D341Med (cell line): ENCODE measurements around the gene ACSS1.

ENCODE experiments used
- DNase-seq: peaks from one replicate; pipeline ENCODE4 v3.0.0; 2012; ENCODE audit warnings: low spot score

ACSS1 gene

DNA sequence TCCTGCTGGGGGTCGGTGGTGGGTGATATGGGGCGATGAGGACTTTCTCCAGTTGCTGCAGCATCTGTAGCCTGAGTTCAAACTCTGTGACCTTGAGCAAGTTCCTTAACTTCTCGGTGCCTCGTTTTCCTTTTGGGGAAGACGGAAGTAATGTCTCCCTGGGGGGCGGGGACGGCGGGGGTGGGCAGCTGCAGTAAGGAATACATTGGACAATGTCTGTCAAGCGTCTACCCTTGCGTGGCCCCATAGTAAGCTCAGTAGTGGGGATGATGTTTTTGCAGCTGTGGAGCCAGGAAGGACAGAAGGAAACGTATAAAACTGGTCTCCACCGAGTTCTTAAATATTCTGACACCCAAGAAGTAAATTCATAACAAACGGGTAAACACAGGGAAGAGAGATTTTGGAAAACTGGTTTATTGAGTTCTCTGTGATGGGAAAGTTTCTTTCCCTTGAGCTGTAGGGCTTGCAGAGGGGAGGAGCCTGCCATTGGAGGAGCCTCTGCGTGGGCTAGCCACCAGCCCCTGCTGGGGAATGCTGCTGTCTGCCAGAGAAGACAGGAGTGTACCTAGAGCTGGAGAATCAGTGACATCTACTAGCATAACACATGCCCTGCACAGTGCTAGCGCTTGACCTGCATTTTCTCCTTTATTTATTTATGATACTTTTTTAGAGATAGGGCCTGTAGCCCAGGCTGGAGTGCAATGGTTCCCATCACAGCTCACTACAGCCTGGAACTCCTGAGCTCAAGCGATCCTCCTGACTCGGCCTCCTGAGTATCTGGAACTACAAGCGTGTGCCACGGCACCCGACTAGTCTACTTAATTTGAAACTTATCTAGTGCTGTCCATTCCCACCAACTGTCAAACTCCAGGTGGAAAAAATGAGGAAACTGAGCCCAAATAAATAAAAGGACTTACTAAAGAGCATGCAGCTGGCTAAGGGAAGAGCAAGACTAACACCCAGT, 1.2 kb upstream of the ACSS1 start:
- no peak for DNase-seq

DNA sequence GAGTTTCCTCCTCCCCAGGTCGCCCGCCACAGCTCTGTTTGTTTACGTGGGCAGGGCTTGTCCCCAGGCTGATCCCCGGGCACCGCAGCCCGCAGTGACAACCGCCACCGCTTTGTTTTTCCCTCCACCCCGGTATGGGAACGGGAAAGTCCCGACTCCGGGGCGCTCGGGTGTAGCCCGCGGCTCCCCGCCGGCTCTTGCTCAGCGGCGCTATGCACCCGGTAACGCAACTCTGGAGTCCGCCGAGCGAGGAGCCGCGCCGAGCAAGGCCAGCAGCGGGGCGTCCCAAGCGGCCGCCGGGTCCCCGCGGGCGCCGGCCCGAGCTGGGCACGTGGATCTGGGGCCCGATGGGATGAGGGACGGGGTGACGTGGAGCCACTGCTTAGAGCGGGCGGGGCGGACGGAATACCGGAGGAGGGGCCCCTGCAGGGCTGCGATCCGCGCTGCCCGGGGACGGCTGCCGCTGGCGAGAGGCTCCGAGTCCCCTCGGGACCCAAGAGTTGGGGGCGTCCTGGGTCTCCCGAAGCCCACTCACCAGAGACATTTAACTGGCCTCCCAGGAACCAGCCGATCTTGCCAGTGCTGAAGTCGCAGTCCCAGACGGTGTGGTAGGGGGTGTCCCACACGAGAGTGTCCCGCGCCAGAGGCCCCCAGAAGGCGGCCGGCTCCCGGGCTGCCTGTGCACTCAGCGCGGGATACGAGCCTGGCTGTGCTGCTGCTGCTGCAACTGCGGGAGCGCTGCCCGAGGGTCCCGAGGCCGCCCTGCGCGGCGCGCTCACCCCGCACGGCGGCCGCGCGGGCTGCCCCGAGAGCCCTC, 497 bp downstream of the ACSS1 start:
- peak; percentile 76 for DNase-seq

DNA sequence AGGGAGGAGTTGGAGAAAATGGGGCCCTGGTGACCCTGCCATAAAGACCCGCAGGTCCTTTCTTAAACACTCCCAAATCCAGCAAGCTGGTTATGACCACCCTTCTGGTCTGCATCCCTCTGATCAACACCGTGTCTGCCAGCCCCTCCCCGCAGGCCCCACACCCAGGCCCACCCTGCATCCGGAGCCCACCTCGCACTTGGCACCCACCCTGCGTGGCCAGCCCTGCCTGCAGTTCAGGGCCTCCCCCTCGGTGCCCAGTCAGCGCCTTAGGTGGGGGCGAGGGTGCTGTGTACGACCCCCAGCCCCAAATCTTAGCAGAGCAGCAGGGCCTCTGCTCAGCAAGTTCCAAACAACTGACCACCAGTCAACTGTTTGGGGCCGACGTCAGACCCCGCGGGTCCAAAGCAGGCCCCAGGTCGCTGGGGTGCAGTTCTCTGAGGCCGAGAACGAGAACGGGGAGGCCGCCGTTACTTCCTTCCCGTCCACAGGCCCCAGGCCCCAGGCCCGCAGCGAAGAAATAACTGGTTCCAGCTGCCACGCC, 1.2 kb downstream of the ACSS1 start:
- DNase-seq, result peak; percentile 47

DNA sequence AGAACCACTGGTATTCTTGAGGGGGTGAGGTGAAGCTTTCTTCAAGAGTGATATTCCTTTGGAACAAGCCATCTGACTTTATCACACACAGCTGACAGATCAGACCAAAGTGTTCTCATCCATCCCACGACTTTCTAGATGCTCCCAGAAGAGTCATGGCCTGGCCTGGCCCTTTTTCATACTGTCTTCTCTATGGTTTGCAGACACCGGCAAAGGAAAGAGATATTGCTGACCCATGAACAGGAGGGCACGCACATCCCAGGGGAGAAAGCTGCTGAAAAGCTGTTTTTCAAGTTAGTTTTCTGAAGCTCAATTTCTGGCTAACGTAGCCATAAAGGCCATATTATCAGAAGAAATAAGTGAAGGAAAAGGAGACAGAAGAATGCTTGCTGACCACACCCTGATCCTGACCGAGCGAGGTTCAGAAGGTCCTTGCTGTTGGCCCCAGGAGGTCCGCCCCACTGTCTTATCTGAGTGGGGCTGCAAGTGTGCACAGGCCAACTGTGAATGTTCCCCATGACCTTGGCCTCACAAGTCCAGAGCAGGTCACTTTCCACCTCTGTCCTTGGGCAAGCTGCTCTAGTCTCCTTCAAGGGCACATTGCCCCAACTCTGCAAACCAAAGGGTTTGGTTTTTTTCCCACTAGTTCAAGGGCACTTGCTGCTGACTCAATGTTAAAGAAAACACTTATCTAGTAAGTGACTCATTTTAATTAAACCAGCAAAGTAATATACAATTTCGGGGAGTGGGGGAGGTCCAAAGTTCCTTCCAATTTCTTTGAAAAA, 2.0 kb downstream of the ACSS1 start:
- no peak for DNase-seq

DNA sequence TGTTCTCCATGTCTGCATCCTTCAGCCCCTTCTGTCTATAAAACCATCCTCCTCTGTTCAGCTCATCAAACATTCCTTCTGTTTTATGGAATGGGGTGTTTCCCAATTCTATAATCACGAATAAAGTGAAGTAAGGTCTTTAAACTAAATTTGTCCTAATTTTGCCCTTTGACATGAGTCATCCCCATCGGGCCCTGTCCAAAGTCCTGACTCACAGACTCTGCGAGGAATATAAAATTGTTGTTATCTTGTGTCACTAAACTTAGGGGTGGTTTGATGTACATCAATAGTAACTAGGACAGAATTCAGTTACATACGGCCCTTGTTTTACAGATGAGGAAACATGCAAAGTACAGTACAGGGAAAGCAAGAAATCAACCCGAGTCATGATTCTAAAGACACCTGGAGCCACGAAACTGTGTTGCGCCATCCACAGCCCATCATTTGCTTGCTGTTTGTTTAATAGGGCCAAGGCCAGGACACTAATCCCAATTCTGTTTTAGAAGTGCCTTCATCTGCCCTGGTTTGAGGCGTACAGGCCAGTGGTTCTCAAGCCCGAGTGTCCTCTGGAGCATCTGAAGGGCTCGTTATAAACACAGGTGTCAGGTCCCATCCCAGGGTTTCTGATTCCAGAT, 2.8 kb downstream of the ACSS1 start:
- DNase-seq, result no peak

DNA sequence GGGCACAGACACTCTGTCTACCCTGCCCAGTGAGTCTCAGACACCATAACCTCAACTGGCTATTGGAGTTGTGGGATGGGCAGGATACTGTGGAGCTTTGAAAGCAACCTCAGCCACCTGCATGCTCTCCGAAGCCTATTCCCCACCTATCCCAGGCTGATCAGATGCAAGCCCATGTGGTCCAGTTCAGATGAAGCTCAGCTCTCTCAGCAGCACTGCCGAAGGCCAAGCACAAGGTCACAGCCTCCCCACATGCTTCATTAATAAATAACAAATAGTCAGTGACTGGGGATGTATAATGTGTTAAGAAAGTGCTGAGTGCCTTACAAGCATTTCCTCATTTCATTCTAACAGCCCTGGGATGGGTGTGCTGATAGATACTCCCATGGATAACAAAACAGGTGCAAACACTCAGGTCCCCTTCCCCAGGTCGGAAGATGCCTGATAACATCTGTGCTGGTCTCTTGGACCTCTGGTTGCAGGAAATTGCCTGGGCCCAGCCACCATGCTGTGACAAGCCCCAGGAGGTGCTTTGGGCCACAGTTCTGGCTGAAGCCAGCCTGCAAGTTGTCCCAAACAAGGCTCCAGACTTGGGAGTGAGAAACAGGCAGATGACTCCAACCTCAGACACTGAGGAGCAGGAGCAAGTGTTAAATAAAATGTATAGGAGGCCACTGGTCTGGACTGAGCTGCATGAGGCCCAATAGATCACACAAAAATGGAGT, 3.7 kb downstream of the ACSS1 start:
- no peak for DNase-seq

DNA sequence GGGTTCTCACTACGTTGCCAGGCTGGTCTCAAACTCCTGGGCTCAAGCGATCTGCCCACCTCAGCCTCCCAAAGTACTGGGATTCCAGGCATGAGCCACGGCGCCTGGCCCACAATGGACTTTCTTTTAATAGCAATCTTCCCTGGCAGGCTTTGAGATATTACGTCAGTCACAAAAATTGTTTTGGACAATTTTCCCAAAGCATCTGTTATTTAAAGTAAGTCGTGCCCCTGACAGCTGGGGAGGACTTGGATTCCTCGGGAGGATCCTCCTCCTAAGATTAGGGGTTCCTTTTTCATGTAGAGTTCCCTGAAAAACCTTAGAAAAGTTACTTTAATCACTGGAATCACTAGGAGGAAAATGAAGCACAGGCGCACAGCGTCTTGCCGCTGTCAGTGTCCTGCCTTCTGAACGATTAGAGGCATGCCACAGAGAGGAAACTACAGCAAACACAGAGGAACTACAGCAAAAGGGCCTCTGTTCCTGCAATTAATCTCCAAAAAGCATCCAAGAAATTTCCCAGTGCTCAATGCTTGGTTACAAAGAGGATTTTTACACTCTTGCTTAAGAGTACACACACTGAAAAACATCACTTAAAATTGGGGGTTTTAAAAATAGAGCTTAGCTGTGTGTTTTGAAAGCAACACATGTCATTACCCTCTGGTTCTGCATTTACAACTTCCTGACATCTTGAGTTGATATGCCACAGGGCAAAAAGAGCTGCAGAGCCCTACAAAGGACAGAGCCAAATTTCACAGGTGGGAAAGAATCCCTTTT, 4.5 kb downstream of the ACSS1 start:
- DNase-seq, result no peak

DNA sequence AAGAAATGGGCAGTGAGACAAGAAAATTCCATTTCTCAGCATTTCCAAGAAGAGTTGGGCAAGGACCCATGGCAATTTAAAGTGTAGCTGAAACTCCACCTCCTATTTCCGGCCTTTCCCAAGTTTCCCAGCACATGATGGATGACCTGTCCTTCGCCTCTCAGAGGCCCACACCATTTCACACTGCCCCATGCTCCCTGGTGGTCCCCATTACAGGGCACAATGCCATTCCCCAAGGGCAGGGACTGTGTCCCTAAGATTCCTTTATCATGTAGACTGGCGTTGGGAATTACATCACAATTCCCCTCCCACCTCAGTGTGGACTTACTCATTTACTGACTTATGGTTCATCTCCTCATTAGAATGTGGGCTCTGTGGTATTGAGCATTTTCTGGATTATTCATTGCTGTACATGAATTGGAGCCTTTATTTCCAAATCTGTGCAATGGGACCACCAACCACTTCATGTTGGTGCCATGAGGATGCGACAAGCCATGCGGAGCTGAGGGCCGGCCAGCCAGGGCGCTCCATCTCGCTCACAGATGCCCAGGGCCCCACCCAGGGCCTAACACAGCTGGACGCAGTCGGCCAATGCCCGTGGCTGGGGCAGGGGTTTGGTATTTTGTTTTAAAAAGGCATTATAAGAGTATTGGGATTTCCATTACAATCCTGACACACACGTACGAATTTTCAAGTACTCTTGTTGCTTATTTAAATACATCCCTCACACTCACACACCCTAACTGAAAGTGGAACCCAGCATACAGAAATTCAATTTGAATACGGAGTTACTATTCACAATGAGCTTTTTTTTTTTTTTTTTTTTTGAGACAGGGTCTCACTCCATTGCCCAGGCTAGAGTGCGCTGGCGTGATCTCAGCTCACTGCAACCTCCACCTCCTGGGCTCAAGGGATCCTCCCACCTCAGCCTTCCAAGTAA, 5.4 kb downstream of the ACSS1 start:
- DNase-seq, result no peak

DNA sequence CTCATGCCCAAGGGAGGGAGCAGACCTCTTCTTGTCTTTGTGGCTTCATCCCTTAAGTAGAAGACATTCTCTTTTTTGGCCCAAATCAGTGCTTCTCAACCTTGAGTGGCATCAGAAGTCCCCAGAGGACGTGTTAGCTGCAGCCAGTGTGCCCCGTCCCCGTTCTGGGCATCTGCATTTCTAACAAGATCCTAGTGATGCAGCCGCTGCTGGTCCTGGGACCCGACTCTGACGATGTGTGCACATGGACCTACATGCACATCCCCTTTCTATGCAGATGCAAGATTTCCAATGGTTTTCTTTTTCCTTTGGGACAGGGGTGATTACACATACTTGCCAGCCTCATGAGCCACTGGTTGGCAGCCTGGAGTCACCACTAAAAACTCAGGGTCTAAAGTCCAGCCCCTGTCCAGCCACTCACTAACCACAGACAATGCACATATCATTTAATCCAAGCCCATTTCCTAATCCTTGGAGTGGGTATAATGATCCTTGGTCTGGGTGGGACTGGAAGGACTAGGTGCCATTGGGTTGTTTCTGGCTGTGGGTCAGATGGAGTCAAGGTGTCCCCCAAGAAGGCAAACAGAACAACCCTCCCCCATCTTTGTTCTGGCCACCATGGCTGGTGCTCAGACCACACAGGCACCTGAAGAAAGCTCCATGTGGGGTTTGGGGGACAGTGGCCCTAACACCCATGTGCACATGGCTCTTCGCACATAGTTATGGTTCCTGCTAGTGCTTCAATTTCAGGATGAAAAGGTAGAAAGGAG, 6.4 kb downstream of the ACSS1 start:
- no peak for DNase-seq

DNA sequence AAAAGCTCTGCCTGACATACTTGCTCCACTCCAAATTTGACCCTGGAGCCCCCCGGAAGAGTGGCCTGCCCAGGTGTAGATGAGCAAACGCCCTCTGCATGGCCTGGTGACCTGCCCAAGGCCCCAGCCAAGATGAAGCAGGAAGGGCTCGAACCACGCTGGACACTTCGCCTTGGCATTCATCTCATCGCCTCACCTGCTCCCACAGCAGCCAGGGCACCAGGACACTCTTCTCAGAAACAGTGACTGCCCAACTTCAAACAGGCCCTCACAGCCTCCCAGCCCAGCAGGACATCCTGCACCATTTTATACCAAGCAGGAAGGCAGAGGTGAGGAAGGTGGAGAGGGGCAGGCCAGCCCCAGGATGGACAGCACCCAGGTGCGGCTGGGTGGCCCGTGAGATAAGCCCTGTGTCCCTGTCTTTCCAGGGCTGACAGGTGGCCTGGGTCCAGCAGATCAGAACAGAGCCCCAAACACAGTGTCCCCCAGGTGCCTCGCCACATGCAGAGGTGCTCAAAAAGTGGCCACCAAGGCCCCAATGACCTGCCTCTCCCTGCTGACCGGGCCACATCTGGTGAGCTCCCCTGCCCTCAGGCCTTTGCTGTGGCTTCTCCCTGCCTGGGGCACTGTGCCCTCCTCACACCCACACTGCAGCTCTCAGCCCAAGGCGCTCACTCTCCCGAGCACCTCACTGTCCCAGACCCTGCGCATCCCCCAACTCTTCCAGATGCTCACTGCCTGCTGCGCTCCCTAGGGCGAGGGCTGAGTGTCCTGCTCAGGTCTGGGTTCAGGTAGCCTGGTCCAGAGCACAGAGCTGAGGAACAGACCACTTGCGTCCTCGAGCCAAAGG, 7.2 kb downstream of the ACSS1 start:
- no peak for DNase-seq

DNA sequence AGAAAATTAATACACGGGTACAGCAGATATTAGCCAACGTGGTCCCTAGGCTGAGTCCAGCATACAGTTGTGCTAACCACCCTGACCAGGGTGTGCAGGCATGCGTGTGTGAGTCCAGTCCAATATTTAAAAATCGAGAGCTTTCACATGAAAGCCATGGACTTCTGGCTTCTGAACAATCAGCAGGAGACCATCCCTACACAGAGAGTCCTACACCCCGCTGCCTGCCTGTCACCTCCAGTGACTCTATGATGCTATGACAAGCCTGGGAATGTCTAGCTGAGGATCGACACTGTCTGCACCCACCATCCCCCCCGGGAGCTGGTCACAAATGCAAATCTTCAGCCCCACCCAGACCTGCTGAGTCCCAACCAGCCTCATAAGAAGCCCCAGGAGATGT, 7.9 kb downstream of the ACSS1 start:
- no peak for DNase-seq

DNA sequence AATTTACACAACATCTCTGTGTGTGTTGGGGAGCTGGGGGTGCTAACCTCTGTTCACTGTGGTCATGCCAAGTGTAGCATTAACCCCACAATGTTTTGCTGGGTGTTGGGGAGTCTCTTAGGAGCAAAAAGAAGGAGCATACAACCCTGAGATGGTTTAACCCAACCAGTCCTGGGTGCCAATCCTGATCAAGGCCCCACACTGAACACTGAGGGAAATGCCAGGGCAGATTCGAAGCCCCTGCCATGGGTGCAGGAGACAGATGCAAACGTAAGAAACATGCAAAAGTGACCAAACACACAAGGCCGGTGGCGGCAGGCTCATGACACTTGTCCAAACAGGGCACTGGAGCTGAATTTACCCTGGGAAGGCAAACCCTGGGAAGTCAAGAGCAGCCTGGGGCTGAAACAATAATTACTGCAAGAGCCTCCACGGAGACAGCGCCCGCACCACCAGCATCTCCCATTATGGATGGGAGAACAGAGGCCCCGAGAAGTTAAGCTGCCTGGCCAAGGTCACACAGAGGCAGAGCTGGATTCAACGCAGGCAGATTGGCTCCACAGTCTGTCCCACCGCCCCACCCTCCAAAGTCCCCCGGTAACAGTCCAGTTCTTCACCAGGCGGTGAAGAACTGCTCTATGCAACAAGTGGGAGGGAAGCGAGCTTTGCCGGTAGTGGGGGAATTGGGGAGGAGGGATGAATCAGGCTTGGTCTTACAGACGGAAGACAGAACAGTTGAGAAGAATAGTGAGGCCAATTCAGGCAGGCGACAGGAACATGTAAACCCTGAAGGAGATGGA, 8.5 kb downstream of the ACSS1 start:
- DNase-seq, result no peak

DNA sequence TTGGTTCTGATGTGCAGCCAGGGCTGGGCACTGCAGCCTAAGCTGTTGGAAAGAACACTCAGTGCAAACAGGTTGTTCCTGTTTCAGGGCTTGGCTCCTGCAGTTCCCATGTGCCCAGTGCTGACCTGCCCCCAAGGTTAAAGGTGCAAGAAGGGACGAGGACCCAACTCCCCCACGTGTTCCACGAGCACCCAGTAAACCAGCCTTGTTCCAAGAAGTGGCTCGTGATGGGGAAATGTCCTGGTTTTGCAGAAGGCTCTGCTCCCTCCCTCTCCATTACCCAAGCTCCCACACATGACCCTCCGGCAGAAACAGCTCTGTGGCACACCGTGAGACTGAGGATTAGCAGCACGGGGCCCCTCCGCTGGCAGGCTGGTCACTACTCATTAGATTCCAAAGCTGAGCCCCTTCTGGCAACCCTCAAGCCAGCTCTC, 9.4 kb downstream of the ACSS1 start:
- DNase-seq, result no peak

DNA sequence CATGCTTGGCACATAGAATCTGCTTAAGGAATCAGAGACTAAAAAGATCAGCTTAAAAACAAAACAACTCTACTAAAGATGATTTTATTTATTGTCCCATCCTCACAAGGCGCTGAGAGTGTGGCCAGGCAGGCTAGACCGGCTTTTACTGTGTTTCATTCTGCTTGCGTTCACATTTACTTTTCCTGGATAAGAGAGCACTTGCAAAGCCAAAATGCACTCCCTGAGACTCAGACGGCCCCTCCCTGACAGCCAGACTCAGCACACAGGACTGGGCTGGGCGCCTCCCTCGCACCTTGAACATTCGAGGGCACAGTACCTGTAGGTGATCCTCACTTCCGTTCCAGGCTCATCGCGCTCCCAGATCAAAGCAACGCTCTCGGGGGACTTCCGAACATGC, 10.2 kb downstream of the ACSS1 start:
- no peak for DNase-seq

DNA sequence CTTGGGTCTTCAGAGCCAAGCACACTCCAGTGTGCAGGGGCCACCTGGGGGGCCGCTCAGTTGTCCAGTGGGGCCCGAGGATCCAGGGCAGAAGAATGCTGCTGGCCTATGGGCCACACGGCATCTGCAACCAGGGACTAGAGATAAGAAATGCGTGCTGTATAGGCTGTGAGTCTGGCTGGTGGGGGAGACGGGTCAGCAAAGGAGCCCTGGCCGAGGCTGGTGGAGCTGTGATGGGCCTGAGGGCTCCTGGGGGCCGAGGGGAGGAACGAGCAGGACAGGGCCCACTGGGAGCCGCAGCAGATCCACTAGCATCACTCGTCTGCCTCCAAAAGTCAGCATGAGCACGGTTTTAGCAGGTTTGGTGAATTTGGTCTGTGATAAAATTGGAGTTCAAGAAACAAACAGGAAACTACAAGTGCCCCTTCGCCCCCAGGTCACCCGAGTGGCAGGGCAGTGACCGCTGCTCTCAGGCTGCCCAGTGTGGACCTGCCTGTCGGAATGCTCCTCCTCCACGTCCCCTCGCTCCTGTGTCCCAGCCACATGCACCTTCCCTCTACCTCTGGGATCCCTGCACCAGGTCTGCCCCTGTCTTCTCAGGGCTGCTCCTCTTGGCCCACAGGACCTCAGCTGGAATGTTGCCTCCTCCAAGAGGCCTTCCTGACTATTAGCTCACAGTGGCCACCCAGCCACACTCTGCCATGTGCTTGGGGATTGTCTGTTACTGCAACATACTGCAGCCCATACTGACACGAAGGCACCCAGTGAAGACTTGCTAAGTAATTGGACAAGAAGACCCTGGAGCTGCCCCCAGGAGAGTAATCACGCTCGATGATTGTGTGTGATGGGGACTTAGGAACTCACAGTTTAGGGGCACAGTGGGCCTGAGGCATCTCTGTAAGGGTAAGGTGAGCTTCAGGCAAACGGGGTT, 10.9 kb downstream of the ACSS1 start:
- no peak for DNase-seq
